Measurements from ENCODE around the gene RIPOR2. TPM values are rescaled to one million over a fixed set of nuclear protein-coding genes. Genes with fewer than 3 reads are reported as not detected.
"Not testable (repeated sequence)": the region's sequence is repeated elsewhere in the genome, so short reads cannot be mapped to it uniquely, and the experiment has no call there.

The RIPOR2 gene
- total RNA-seq, 4 donors from 2014 or later, result 3.7 to 112 (median 6.1) TPM

DNA sequence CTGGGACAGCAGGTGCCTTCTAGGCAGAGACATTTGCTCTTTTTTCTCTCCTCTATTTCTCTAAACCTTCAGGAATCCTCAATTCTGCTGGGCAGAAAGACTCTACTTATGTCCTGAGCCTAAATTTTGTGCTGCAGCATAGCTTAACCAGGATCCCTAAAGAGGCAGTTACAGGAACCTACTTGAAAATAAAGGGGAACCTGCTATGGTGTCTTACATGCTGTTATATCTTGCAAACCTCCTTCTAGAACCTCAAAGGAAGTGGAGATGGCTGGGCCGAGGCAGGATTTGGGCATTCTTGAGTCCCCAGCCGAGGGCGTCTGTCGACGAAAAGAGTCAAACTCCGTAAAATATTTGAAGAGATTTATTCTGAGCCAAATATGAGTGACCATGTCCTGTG, 178.1 kb downstream of the RIPOR2 start:
- no peaks in the 10 kb centered on the region for H3K27me3 ChIP-seq
- no peak overlapping the region for H3K4me3 ChIP-seq
- H3K27ac ChIP-seq, result no peak overlapping the region
- no peak for DNase-seq
- no peaks in the 10 kb centered on the region for H3K36me3 ChIP-seq
- no peaks in the 10 kb centered on the region for H3K9me3 ChIP-seq
- no peak for TF ChIP-seq POLR2A (IDR thresholded peaks at IDR 0.05)
- TF ChIP-seq, protein P1, sequence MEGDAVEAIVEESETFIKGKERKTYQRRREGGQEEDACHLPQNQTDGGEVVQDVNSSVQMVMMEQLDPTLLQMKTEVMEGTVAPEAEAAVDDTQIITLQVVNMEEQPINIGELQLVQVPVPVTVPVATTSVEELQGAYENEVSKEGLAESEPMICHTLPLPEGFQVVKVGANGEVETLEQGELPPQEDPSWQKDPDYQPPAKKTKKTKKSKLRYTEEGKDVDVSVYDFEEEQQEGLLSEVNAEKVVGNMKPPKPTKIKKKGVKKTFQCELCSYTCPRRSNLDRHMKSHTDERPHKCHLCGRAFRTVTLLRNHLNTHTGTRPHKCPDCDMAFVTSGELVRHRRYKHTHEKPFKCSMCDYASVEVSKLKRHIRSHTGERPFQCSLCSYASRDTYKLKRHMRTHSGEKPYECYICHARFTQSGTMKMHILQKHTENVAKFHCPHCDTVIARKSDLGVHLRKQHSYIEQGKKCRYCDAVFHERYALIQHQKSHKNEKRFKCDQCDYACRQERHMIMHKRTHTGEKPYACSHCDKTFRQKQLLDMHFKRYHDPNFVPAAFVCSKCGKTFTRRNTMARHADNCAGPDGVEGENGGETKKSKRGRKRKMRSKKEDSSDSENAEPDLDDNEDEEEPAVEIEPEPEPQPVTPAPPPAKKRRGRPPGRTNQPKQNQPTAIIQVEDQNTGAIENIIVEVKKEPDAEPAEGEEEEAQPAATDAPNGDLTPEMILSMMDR (IDR thresholded peaks at IDR 0.05), result no peak
- no peaks in the 10 kb centered on the region for H3K4me1 ChIP-seq

DNA sequence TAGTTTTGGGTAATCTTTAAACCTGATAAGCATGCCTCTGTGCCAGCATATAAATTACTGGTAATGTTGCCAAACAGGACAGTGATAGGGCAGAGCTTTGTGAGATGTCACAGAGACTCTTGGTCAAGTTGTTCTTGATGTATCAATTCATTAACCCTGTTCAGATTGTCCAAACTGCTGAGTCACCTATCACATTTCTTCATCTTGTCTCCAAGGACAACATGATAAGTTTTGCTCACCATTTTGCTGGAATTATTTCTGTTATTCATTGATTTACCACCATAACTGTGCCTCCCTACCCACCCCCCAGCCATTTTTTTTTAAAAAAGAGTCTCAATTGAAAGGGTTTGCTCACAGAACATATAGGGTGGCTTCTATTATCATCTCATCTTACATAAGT, 180.5 kb downstream of the RIPOR2 start:
- Histone ChIP-seq H3K4me3 (no peak overlapping the region), H3K27ac (no peak overlapping the region), H3K9me3 (no peaks in the 10 kb centered on the region), H3K36me3 (no peaks in the 10 kb centered on the region), H3K27me3 (no peaks in the 10 kb centered on the region), H3K4me1 (no peaks in the 10 kb centered on the region)
- TF ChIP-seq POLR2A (IDR thresholded peaks at IDR 0.05), result no peak
- TF ChIP-seq, protein P1 (IDR thresholded peaks at IDR 0.05), result no peak
- DNase-seq, result no peak

DNA sequence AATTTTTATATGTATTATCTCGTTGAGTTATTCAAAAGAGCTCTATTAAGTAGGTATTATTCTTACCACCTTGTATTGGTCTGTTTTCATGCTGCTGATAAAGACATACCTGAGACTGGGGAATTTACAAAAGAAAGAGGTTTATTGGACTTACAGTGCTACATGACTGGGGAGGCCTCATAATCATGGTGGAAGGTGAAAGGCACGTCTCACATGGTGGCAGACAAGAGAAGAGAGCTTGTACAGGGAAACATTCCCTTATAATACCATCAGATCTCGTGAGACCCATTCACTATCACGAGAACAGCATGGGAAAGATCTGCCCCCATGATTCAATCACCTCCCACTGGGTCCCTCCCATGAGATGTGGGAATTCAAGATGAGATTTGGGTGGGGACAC, 181.4 kb downstream of the RIPOR2 start:
- not testable (repeated sequence) for H3K4me1 ChIP-seq, H3K27ac ChIP-seq, H3K36me3 ChIP-seq

More for the DNA sequence above, 181.4 kb downstream of the RIPOR2 start:
- H3K27me3 ChIP-seq, H3K9me3 ChIP-seq, DNase-seq, H3K4me3 ChIP-seq: not testable (repeated sequence)

Other genes with a start within 250 kb of the RIPOR2 start
- gene C6orf62, start 216.8 kb downstream of the RIPOR2 start, total RNA-seq, result 10 to 100 TPM; 48.7 to 74.8 (median 59.4) TPM
- 10 to 100 TPM in 3 of 4 donors, 1 to 10 TPM in 1; 8.2 to 24.8 (median 16.3) TPM for gene GMNN, start 161.0 kb downstream of the RIPOR2 start, total RNA-seq
- not detected for gene ARMH2, start 137.0 kb downstream of the RIPOR2 start, total RNA-seq

Measured in Peyer's patch (tissue), 4 donors.